ENCODE data around the gene ABLIM3.
A peak's percentile ranks its signal among the peaks of the same experiment; 100 is the strongest.
"Not testable (repeated sequence)": the region's sequence is repeated elsewhere in the genome, so short reads cannot be mapped to it uniquely, and the experiment has no call there.

ABLIM3 gene

GRCh38 chr5:149271195-149271715, 130.0 kb downstream of the ABLIM3 start:
- H3K4me3 Mint-ChIP-seq: peak overlapping the region; percentile 30
- peaks cover 9% of the 10 kb centered on the region for H3K4me1 Mint-ChIP-seq
- DNase-seq (no peak), ATAC-seq (no peak)
- H3K27me3 Mint-ChIP-seq: peaks cover 27% of the 10 kb centered on the region
- no peaks in the 10 kb centered on the region for H3K36me3 Mint-ChIP-seq (ENCODE audit: low read depth)
- peaks cover 4% of the 10 kb centered on the region for H3K9me3 Mint-ChIP-seq
- no peak overlapping the region for H3K27ac Mint-ChIP-seq

GRCh38 chr5:149271716-149272563, 130.6 kb downstream of the ABLIM3 start, which contains the start of gene AFAP1L1:
Gene AFAP1L1 (plus strand): TSS chr5:149271859. CDS start chr5:149271969, 110 bp downstream.
- Mint-ChIP-seq H3K4me3 (peak within 1 kb of the TSS; percentile 77), H3K9me3 (peaks cover 4% of the 10 kb centered on the region), H3K4me1 (peaks cover 9% of the 10 kb centered on the region), H3K36me3 (ENCODE audit: low read depth) (no peaks in the 10 kb centered on the region), H3K27ac (no peak within 1 kb of the TSS), H3K27me3 (peaks cover 28% of the 10 kb centered on the region)
- ATAC-seq (peak; percentile 53), DNase-seq (peak; percentile 18)

- ATAC-seq; H3K9me3 Mint-ChIP-seq; DNase-seq; H3K27ac Mint-ChIP-seq; H3K4me1 Mint-ChIP-seq; H3K36me3 Mint-ChIP-seq (ENCODE audit: low read depth); H3K4me3 Mint-ChIP-seq: not testable (repeated sequence)
- peaks cover 32% of the 10 kb centered on the region for H3K27me3 Mint-ChIP-seq
These were observed 131.5 kb downstream of the ABLIM3 start for GRCh38 chr5:149272781-149273180.

GRCh38 chr5:149273237-149273636, 131.9 kb downstream of the ABLIM3 start:
- Mint-ChIP-seq H3K27me3 (peaks cover 36% of the 10 kb centered on the region), H3K36me3 (ENCODE audit: low read depth) (no peaks in the 10 kb centered on the region), H3K4me3 (no peak overlapping the region), H3K9me3 (peaks cover 4% of the 10 kb centered on the region), H3K27ac (no peak overlapping the region), H3K4me1 (peaks cover 9% of the 10 kb centered on the region)
- DNase-seq (no peak), ATAC-seq (no peak)

- no peaks in the 10 kb centered on the region for H3K9me3 Mint-ChIP-seq
- DNase-seq (no peak), ATAC-seq (no peak)
- H3K27ac Mint-ChIP-seq: no peak overlapping the region
- H3K4me1 Mint-ChIP-seq: peaks cover 9% of the 10 kb centered on the region
- no peaks in the 10 kb centered on the region for H3K36me3 Mint-ChIP-seq (ENCODE audit: low read depth)
- peaks cover 36% of the 10 kb centered on the region for H3K27me3 Mint-ChIP-seq
- no peak overlapping the region for H3K4me3 Mint-ChIP-seq
These were observed 132.7 kb downstream of the ABLIM3 start for GRCh38 chr5:149273950-149274349.

- Mint-ChIP-seq H3K27ac (no peak overlapping the region), H3K9me3 (no peaks in the 10 kb centered on the region), H3K4me1 (peaks cover 9% of the 10 kb centered on the region), H3K36me3 (ENCODE audit: low read depth) (no peaks in the 10 kb centered on the region), H3K4me3 (no peak overlapping the region), H3K27me3 (peaks cover 36% of the 10 kb centered on the region)
- ATAC-seq: no peak
- DNase-seq: no peak
These were observed 133.6 kb downstream of the ABLIM3 start for GRCh38 chr5:149274939-149275338.

- no peak for DNase-seq
- ATAC-seq: no peak
- Mint-ChIP-seq H3K4me3 (no peak overlapping the region), H3K4me1 (no peaks in the 10 kb centered on the region), H3K27me3 (peaks cover 20% of the 10 kb centered on the region), H3K9me3 (no peaks in the 10 kb centered on the region), H3K27ac (no peak overlapping the region), H3K36me3 (ENCODE audit: low read depth) (no peaks in the 10 kb centered on the region)
These were observed 136.5 kb downstream of the ABLIM3 start for GRCh38 chr5:149277801-149278200.

GRCh38 chr5:149278451-149279210, 137.3 kb downstream of the ABLIM3 start:
- Mint-ChIP-seq H3K36me3 (ENCODE audit: low read depth) (no peaks in the 10 kb centered on the region), H3K4me3 (no peak overlapping the region), H3K27me3 (peaks cover 13% of the 10 kb centered on the region), H3K27ac (no peak overlapping the region), H3K9me3 (no peaks in the 10 kb centered on the region), H3K4me1 (no peaks in the 10 kb centered on the region)
- ATAC-seq (no peak), DNase-seq (no peak)

- H3K4me3 Mint-ChIP-seq: no peak overlapping the region
- H3K27ac Mint-ChIP-seq: no peak overlapping the region
- H3K27me3 Mint-ChIP-seq: peaks cover 8% of the 10 kb centered on the region
- no peak for DNase-seq
- H3K36me3 Mint-ChIP-seq (ENCODE audit: low read depth): no peaks in the 10 kb centered on the region
- no peaks in the 10 kb centered on the region for H3K9me3 Mint-ChIP-seq
- H3K4me1 Mint-ChIP-seq: no peaks in the 10 kb centered on the region
- no peak for ATAC-seq
These were observed 138.4 kb downstream of the ABLIM3 start for GRCh38 chr5:149279661-149280060.

GRCh38 chr5:149280124-149280523, 138.8 kb downstream of the ABLIM3 start:
- Mint-ChIP-seq H3K27ac (no peak overlapping the region), H3K27me3 (peaks cover 8% of the 10 kb centered on the region), H3K36me3 (ENCODE audit: low read depth) (no peaks in the 10 kb centered on the region), H3K4me1 (no peaks in the 10 kb centered on the region), H3K9me3 (no peaks in the 10 kb centered on the region), H3K4me3 (no peak overlapping the region)
- no peak for DNase-seq
- ATAC-seq: no peak

- H3K27me3 Mint-ChIP-seq: peaks cover 8% of the 10 kb centered on the region
- H3K4me1 Mint-ChIP-seq: no peaks in the 10 kb centered on the region
- no peaks in the 10 kb centered on the region for H3K9me3 Mint-ChIP-seq
- H3K36me3 Mint-ChIP-seq (ENCODE audit: low read depth): no peaks in the 10 kb centered on the region
- no peak overlapping the region for H3K4me3 Mint-ChIP-seq
- ATAC-seq (no peak), DNase-seq (no peak)
- H3K27ac Mint-ChIP-seq: no peak overlapping the region
These were observed 139.5 kb downstream of the ABLIM3 start for GRCh38 chr5:149280802-149281201.

- H3K4me3 Mint-ChIP-seq: no peak overlapping the region
- H3K9me3 Mint-ChIP-seq: no peaks in the 10 kb centered on the region
- no peaks in the 10 kb centered on the region for H3K36me3 Mint-ChIP-seq (ENCODE audit: low read depth)
- no peak for DNase-seq
- no peak for ATAC-seq
- no peak overlapping the region for H3K27ac Mint-ChIP-seq
- H3K27me3 Mint-ChIP-seq: peaks cover 5% of the 10 kb centered on the region
- no peaks in the 10 kb centered on the region for H3K4me1 Mint-ChIP-seq
These were observed 141.0 kb downstream of the ABLIM3 start for GRCh38 chr5:149282027-149282965.

GRCh38 chr5:149282966-149283332, 141.7 kb downstream of the ABLIM3 start:
- Mint-ChIP-seq H3K27ac (no peak overlapping the region), H3K27me3 (peaks cover 3% of the 10 kb centered on the region), H3K36me3 (ENCODE audit: low read depth) (no peaks in the 10 kb centered on the region), H3K9me3 (no peaks in the 10 kb centered on the region), H3K4me1 (no peaks in the 10 kb centered on the region), H3K4me3 (no peak overlapping the region)
- no peak for DNase-seq
- ATAC-seq: no peak

Measured in activated naive CD8-positive, alpha-beta T cell treated with anti-CD3 and anti-CD28 coated beads, Interleukin-2, amount 50 U/mL, for 24 hours (primary cell).